ENCODE results near the gene VAMP1. TPM values are rescaled to one million over a fixed set of nuclear protein-coding genes. Genes with fewer than 3 reads are reported as not detected.

VAMP1 gene
- total and polyA plus RNA-seq, 2 of the 8 experiments (the other 6 are each of a cell fraction or from before 2014, with no cell fraction given): 10.8 to 23.1 TPM

DNA sequence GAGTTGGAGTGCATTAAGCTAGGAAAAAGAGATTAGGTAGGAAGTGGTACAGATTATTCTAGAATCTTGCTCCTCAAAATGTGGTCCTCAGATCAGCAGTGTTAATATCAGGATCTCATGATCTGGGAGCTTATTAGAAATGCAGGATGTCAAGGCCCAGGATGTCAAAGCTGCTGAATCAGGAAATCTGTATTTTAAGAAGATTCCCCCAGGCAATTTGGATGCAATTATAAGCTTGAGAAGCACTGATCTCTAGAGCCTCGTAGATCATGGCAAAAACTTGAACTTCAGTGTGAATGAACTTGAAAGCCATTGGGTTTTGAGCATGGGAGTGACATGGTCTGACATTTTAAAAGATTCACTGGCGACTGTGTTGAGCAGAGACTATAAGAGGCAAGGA is 30.0 kb upstream of the VAMP1 start:
- Histone ChIP-seq H3K23me2 (ENCODE audit: low read depth, low read length) (no peaks in the 10 kb centered on the region), H3K18ac (ENCODE audit: extremely low read depth, low read length) (no peak overlapping the region), H3K36me3 (ENCODE audit: control insufficient read depth in 2 of 4, insufficient read depth in 4 of 4, low read length in 3 of 4) (peaks cover 7 to 52% (median 33%) of the 10 kb centered on the region in 4 experiments; a peak in 7 of 8 replicates), H4K20me1 (replicated peaks in 1 of 2; ENCODE audit: control insufficient read depth in 1 of 2, insufficient read depth in 2 of 2, low read length in 2 of 2) (peaks cover 3 to 4% of the 10 kb centered on the region in 2 experiments), H2AK5ac (ENCODE audit: low read depth, low read length) (no peak overlapping the region), H3K4me2 (ENCODE audit: insufficient read depth in 1 of 2, low read depth in 2 of 2, low read length in 2 of 2) (no peak overlapping the region), H3K4ac (replicated peaks; ENCODE audit: insufficient read length, low read depth, low read length) (no peak overlapping the region), H3K9me3 (ENCODE audit: insufficient read depth in 2 of 2, low read depth in 1 of 2, low read length in 1 of 2) (no peaks in the 10 kb centered on the region), H3K79me1 (ENCODE audit: low read depth, low read length) (peaks cover 2% of the 10 kb centered on the region), H2AFZ (ENCODE audit: low read length) (no peak overlapping the region), H3K14ac (ENCODE audit: insufficient read length) (no peak overlapping the region), H2BK15ac (ENCODE audit: low read length) (no peak overlapping the region), H3K4me1 (replicated peaks in 1 of 4; ENCODE audit: control insufficient read depth in 3 of 4, insufficient read depth in 4 of 4, low read length in 3 of 4) (no peaks in the 10 kb centered on the region; a peak in 1 of 7 replicates), H3K9ac (replicated peaks in 1 of 4; ENCODE audit: extremely low read depth in 1 of 4, low read depth in 3 of 4, low read length in 3 of 4) (no peak overlapping the region), H3K27me3 (replicated peaks in 1 of 4; ENCODE audit: control insufficient read depth in 3 of 4, extremely low read depth in 1 of 4, insufficient read depth in 3 of 4, low read length in 3 of 4) (no peaks in the 10 kb centered on the region), H4K5ac (ENCODE audit: insufficient read length, low read depth, low read length) (no peak overlapping the region), H4K91ac (replicated peaks; ENCODE audit: insufficient read length, low read length) (no peak overlapping the region), H4K8ac (ENCODE audit: extremely low read depth, insufficient read depth, low read length) (no peak overlapping the region), H3K27ac (ENCODE audit: low read depth, low read length) (no peak overlapping the region), H2BK120ac (replicated peaks; ENCODE audit: low read depth, low read length) (no peak overlapping the region), H3K4me3 (ENCODE audit: extremely low read depth in 1 of 4, insufficient read depth in 2 of 4, low read depth in 3 of 4, low read length in 4 of 4) (no peak overlapping the region), H3K79me2 (ENCODE audit: control insufficient read depth in 1 of 2, insufficient read depth in 2 of 2, low read length in 2 of 2) (peaks cover 0 to 39% of the 10 kb centered on the region in 2 experiments; a peak in 2 of 4 replicates), H2BK20ac (ENCODE audit: low read length) (no peak overlapping the region), H2BK5ac (ENCODE audit: low read depth, low read length) (no peak overlapping the region), H3K56ac (replicated peaks; ENCODE audit: insufficient read length, low read depth, low read length) (no peak overlapping the region), H3K23ac (ENCODE audit: insufficient read length) (no peak overlapping the region), H2BK12ac (ENCODE audit: low read depth, low read length) (no peak overlapping the region)
- CTCF ChIA-PET (ENCODE audit: partially characterized antibody): interaction anchor here (0.8 to 2.6 kb wide), 3 partner anchors 13 to 174 kb away, joined by 3 to 5 read pairs (median 4); no protein-coding TSS in a partner anchor
- no peak for TF ChIP-seq JUN (IDR thresholded peaks at IDR 0.05; ENCODE audit: low read depth, low read length)
- no peak for TF ChIP-seq EZH2 (IDR thresholded peaks at IDR 0.05; ENCODE audit: low read depth, low read length, severe bottlenecking)
- no peak for TF ChIP-seq TBP (IDR thresholded peaks at IDR 0.05; ENCODE audit: low read depth, low read length)
- TF ChIP-seq HDAC2 (IDR thresholded peaks at IDR 0.05; ENCODE audit: borderline replicate concordance in 1 of 2, low read depth in 2 of 2, low read length in 2 of 2): no peak
- TF ChIP-seq KDM4A (IDR thresholded peaks at IDR 0.05; ENCODE audit: low read depth, low read length, severe bottlenecking): no peak
- TF ChIP-seq KDM1A (IDR thresholded peaks at IDR 0.05; ENCODE audit: borderline replicate concordance, low read length): no peak
- 90% methylated on average over 2 of the region's 2 CpGs; no CpG with 5 or more reads in 1 of the 2 experiments for WGBS, 2 experiments (ENCODE audit: extremely low coverage in 1 of 2, insufficient coverage in 1 of 2, insufficient read length in 1 of 2, insufficient replicate concordance in 2 of 2, low coverage in 1 of 2, low lambda C conversion rate in 2 of 2, missing lambda C conversion rate in 1 of 2)
- POLR2A ChIA-PET (ENCODE audit: partially characterized antibody): interaction anchor here (0.6 to 2.6 kb wide), 10 partner anchors 10 to 172 kb away, joined by 3 to 13 read pairs (median 3); partner anchors contain the start of gene GAPDH
- no peak for DNase-seq (ENCODE audit: low read depth in 1 of 2, low spot score in 2 of 2)
- no peak for FAIRE-seq

All from H1 (cell line).